NCI-H1092 treated with DMSO at 0.1 percent for 48 hours (cell line): Measurements from ENCODE around the gene POLR2C.
"Not testable (repeated sequence)": the region's sequence is repeated elsewhere in the genome, so short reads cannot be mapped to it uniquely, and the experiment has no call there.

Experiments used
- DNase-seq: peaks from one replicate; lab custom pipeline; 2025; lab: John Stamatoyannopoulos, UW

POLR2C gene

GRCh38 chr16:57479976-57480753 is 17.7 kb downstream of the POLR2C start:
- DNase-seq, result no peak

GRCh38 chr16:57480754-57481230 is 18.3 kb downstream of the POLR2C start:
- DNase-seq, result no peak

DNA sequence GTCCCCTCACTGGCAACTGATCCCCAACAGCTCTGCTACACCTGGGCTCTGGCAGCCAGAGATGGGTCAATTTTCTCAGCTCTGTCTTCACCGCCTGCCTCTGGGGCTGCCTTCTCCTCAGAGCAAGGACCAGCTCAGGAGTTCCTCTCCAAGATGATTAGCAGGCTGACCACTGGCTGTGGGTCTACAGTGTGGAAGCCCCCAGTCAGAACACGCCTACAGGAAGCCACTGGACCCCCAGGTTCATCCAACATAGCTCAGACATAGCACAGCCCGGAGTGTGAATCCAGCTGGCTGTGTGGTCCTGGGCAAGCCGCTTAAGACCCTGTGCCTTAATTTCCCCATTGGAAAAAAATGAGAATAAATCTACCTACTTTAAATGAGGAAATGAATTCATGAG is 18.9 kb downstream of the POLR2C start:
- no peak for DNase-seq

GRCh38 chr16:57482845-57483545 is 20.5 kb downstream of the POLR2C start:
- no peak for DNase-seq

GRCh38 chr16:57483725-57484514 is 21.4 kb downstream of the POLR2C start:
- no peak for DNase-seq

GRCh38 chr16:57484515-57485005 is 22.1 kb downstream of the POLR2C start:
- DNase-seq, result no peak

DNA sequence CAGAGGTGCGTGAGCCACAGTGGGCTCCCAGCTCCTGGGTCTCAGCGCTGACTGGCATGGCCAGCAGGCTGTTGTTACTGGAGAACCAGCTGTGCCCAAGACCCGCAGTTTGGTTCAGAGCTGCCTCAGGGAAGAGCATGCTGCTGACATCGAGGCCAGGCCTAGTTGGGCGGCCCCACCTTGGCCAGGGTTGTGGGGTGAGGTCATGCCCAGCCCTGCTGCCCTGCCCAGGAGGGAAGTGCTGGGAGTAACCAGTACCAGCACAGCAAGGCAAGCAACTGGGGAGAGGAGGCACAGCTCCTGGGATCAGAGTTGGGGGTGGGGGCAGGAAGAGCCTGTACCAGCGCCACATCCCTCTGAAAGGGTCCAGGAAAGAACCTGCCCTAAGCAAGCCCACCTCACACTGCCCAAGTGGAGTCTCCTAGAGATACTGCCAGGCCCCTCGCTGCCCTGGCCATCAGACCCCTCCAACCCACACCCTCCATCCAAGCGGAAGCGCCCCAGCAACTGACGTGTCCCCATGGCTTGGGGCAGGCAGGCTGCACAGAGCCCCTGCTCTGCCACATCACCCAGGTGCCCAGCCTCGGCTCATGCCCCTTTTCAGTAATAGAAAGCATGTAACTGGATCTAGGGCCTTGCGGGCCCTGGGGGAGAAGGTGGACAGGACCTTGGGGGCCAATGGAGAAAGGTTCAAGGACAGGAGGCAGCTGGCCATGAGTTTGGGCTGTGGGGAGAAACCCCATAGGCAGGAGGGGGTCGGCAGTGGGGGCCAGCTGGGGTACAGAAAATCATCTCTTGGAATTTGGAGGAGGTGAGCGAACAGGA is 22.8 kb downstream of the POLR2C start:
- DNase-seq, result no peak

DNA sequence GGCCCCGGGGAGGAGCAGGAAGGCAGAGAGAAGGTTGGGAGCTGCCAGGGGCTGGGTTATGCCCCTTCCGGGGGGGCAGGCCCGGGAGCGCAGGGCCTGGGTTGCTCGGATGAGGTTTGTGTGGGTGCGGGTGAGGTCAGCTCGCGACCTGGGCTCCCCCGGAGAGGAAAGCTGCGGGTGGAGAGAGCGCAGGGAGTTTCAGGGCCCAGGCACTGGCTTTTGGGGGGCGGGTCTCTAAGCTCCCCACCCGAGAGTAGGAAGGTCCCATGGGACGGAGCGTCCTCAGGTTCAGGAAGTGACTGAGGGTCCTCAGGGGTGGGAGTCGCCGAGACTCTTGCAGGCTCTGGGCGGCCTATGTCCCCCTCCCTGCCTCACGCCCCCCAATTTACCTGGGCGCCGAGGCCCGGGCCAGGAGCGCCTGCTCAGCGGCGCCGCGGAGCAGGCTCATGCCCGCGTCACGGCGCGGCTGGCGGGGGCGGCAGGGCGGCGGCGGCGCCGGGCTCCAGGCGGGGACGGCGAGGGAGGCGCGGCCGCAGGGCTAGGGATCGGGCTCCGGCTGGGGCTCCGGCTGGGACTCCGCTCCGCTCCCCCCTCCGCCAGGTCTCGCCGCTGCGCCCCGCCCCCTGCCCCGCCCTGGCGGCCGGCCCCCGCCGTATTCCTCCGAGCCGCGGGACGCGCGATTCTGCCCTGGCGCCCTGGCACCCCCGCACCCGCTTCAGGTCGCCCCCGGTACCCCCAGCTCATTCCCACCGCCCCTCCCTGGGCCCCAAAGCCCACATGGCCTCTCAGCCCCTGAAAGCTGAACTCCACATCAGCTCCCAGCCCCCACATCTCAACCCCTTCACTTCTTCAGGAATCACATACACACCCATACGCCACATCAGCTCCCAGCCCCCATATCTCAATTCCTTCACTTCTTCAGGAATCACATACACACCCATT is 23.7 kb downstream of the POLR2C start, which contains the start of gene DOK4:
Gene DOK4, minus strand, starts transcription at position 578 of the 942 bp plus-strand sequence. CDS start 6,986 bp downstream, outside the sequence.
- peak; percentile 61 for DNase-seq

DNA sequence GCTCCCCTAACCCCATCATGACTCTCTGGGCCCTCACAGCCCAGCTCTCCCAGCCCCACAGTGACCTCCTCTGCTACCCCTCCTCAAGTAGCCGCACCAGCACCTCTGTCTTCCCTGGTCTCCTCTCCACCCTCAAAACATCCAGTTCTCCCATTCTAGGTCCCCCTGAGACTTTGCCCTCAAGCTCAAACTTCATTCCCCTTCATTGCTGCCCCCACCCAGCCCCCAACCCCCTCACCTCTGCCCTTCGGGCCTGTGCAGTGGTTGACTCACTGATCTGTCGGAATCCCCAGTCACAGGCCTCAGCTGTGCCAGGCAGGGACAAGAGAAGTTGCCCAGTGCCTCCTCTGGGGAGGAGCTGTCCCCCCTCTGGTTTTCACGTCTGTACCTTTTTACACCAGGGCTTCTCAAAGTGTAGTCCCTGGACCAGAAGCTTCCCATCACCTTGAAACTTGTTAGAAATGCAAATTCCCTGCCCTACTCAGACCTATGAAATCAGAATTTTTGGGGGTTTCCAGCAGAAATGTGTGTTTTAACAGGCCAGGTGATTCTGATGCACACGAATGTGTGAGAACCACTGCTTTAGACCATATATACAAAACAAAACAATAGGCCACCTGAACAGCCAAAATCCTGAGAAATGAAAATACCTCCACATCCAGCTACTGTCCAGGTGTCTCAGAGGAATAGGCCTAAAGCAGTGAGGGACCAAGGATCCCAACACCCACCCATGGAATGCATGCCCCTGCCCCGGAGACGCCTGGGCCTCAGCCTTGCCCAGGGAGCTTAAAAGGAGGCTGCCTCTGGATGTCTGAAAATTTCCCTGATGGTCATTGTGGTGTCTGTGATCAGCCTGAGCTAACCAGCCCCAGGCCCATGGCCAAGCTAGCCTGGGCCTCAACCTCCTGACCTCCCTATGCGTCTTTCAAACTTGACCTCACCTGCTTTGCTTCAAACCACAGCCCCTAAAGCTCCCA is 24.7 kb downstream of the POLR2C start:
- no peak for DNase-seq

DNA sequence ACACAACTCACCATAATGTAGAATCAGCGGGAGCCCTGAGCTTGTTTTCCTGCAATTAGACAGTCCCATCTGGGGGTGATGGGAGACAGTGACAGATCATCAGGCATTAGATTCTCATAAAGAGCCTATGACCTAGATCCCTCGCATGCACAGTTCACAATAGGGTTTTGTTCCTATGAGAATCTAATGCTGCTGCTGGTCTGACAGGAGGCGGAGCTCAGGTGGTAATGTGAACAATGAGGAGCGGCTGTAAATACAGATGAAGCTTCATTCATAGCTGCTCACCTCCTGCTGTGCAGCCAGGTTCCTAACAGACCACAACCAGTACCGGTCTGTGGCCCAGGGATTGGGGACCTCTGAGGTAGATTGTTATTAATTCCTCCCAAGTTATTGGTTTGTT is 26.8 kb downstream of the POLR2C start:
- no peak for DNase-seq

- no peak for DNase-seq
Measured at GRCh38 chr16:57493767-57494166, 31.3 kb downstream of the POLR2C start.

GRCh38 chr16:57497121-57497520 is 34.6 kb downstream of the POLR2C start:
- DNase-seq, result no peak

DNA sequence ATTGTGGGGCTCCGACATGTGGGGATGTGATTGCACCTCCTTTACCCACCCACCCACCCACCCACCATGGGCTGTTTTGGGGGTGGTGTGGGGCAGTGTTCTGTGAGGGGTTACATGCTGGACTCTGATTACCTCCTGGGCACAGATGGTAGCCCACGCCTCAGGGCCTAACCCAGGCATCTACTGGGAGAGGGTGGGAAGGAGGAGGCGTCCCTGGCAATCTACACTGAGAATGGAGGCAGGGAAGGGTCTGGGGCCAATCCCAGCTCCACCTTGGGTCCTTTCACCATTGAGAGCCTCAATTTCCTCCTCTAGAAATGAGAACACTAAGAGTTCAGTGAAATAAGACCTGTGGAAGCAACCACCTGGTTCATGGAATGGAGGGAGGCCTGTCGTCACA is 35.6 kb downstream of the POLR2C start:
- no peak for DNase-seq

GRCh38 chr16:57499941-57500340 is 37.5 kb downstream of the POLR2C start:
- not testable (repeated sequence) for DNase-seq

- DNase-seq, result no peak
Measured at GRCh38 chr16:57500578-57501111, 38.2 kb downstream of the POLR2C start.

GRCh38 chr16:57501492-57501891 is 39.0 kb downstream of the POLR2C start:
- DNase-seq, result no peak

DNA sequence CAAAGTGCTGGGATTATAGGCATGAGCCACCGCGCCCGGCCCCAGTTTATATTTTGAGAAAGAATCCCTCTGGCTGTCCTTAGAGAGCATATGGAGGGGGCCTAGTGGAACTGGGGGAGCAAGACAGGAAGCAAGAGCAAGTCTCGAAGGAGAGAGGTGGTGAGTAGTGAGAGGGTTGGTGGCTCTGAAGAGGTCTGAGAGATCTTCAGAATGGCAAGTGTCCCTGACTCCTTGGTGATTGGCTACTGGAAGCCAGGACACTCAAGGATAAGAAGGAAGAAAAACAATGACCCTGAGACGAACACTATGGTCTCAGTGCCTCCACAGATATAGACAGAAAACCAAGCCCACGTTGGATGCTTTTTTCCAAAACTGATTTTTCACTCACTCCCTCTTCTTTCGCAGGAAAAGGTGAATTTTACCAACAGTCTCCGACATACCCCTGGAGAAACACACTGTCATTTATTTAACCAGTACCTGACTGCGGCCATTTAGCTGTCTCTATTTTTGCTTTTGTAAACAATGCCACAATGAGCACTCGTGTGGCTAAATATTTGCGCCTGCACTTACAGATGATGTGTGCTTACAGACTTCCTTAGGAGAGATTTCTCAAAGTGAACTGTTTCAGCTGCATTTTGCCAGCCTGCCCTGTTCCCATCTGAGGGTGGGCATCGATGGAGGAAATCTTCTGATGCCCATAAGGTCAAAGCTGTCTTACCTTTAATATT is 39.7 kb downstream of the POLR2C start:
- DNase-seq, result peak; percentile 57

DNA sequence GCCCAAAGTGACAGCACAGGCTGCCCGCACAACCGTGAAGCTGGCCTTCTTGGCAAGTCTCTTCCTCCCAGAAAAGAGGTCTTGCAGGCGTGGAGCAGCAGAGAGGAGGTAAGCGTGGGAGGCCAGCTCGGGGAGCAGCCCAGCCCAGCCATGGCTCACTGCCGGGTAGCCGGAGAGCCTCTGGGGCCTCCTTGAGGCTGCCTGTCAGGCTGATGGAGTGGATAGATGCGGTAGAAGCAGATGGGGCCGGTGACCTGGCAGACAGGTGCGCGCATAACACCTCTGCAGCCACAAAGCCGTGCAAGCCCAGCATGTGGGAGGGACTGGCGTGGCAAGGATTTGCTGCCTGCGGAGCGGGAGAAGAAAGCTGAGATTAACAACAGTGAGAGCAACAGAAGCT is 40.9 kb downstream of the POLR2C start:
- DNase-seq, result peak; percentile 41
